Progenitor cell of endocrine pancreas (in vitro differentiated cells): Measurements from ENCODE around the gene CRELD2. TPM values are rescaled to one million over a fixed set of nuclear protein-coding genes. Genes with fewer than 3 reads are reported as not detected.

Experiments
- DNase-seq: peaks from one replicate; pipeline ENCODE4 v3.0.0; 2021; ENCODE audit warnings: low spot score; ENCODE audit not compliant: unreplicated experiment
- H3K27ac Mint-ChIP-seq: 2 replicates; pipeline ENCODE4 v1.8.0; 2021; ENCODE audit warnings: mild to moderate bottlenecking, moderate library complexity, mixed read lengths
- H3K27me3 Mint-ChIP-seq: 2 replicates; pipeline ENCODE4 v1.8.0; 2021; ENCODE audit warnings: mixed read lengths
- H3K36me3 Mint-ChIP-seq: 2 replicates; pipeline ENCODE4 v1.8.0; 2022; ENCODE audit warnings: mixed read lengths; ENCODE audit not compliant: insufficient read depth
- H3K4me1 Mint-ChIP-seq: 2 replicates; pipeline ENCODE4 v1.8.0; 2021; ENCODE audit warnings: low read depth, mixed read lengths
- H3K4me3 Mint-ChIP-seq: 2 replicates; pipeline ENCODE4 v1.8.0; 2021; ENCODE audit warnings: low read depth, mild to moderate bottlenecking, moderate library complexity, mixed read lengths
- H3K9me3 Mint-ChIP-seq: 2 replicates; pipeline ENCODE4 v1.8.0; 2021; ENCODE audit warnings: low read depth, mixed read lengths
- CTCF ChIP-seq: fragments of 200-600 bp; sonication (generic); IDR thresholded peaks from one replicate; pipeline ENCODE4 v1.5.0; 2021; ENCODE audit warnings: antibody characterized with exemption, mild to moderate bottlenecking; ENCODE audit not compliant: unreplicated experiment
- total RNA-seq: library from RNA; stranded (reverse); gene quantifications from 2 replicates; pipeline ENCODE4 v1.2.1, GENCODE V29; 2021

CRELD2 gene
- total RNA-seq, 1 donor from 2014 or later = 42.2 TPM

- no peak for TF ChIP-seq CTCF
- no peak for DNase-seq
- H3K4me1 Mint-ChIP-seq = peaks cover 2% of the 10 kb centered on the region
- H3K4me3 Mint-ChIP-seq = no peak overlapping the region
- no peaks in the 10 kb centered on the region for H3K9me3 Mint-ChIP-seq
- H3K27me3 Mint-ChIP-seq = peaks cover under 1% of the 10 kb centered on the region
- H3K27ac Mint-ChIP-seq = no peak overlapping the region
- H3K36me3 Mint-ChIP-seq = peaks cover 2% of the 10 kb centered on the region
These were observed 46.9 kb downstream of the CRELD2 start for GRCh38 chr22:49965091-49966040.

- Mint-ChIP-seq H3K9me3 (no peaks in the 10 kb centered on the region), H3K36me3 (peaks cover 2% of the 10 kb centered on the region)
These were observed 47.8 kb downstream of the CRELD2 start for GRCh38 chr22:49966041-49966773.

GRCh38 chr22:49966774-49967705 lies 48.6 kb downstream of the CRELD2 start:
- no peak for TF ChIP-seq CTCF
- H3K36me3 Mint-ChIP-seq = peaks cover 2% of the 10 kb centered on the region
- H3K4me3 Mint-ChIP-seq = no peak overlapping the region

More at GRCh38 chr22:49966041-49966773, 47.8 kb downstream of the CRELD2 start:
- no peak for TF ChIP-seq CTCF
- Mint-ChIP-seq H3K27ac (no peak overlapping the region), H3K4me3 (no peak overlapping the region), H3K4me1 (peaks cover 6% of the 10 kb centered on the region), H3K27me3 (peaks cover 7% of the 10 kb centered on the region)
- DNase-seq = no peak

GRCh38 chr22:49967706-49968208 lies 49.3 kb downstream of the CRELD2 start:
- Mint-ChIP-seq H3K27me3 (peaks cover 7% of the 10 kb centered on the region), H3K4me1 (peaks cover 6% of the 10 kb centered on the region), H3K36me3 (peaks cover 2% of the 10 kb centered on the region), H3K9me3 (no peaks in the 10 kb centered on the region), H3K4me3 (no peak overlapping the region), H3K27ac (peak overlapping the region; percentile 88)
- TF ChIP-seq CTCF = no peak
- no peak for DNase-seq

More at GRCh38 chr22:49966774-49967705, 48.6 kb downstream of the CRELD2 start:
- H3K27me3 Mint-ChIP-seq = peaks cover 7% of the 10 kb centered on the region
- H3K4me1 Mint-ChIP-seq = peaks cover 6% of the 10 kb centered on the region
- H3K9me3 Mint-ChIP-seq = no peaks in the 10 kb centered on the region
- DNase-seq = peak; percentile 10
- peak overlapping the region; percentile 20 for H3K27ac Mint-ChIP-seq
